PC-3 (cell line): ENCODE measurements around the gene RPS16. TPM values are rescaled to one million over a fixed set of nuclear protein-coding genes. Genes with fewer than 3 reads are reported as not detected.

Experiments
- ATAC-seq: fragments of 200-7000 bp; cut with Tn5 transposase; 2 replicates; pipeline ENCODE4 v1.9.1; 2020; ENCODE audit warnings: mild to moderate bottlenecking, moderate library complexity
- Bru-seq: library from RNA; stranded (reverse); fragments of 400-500 nt; gene quantifications from one replicate; lab custom pipeline; 2021; lab: Mats Ljungman, UMichigan
- BruChase-seq, 2 experiments: library from RNA; stranded (reverse); fragments of 400-500 nt; gene quantifications; one replicate each; lab custom pipeline; 2021; lab: Mats Ljungman, UMichigan
- BruUV-seq: library from RNA; stranded (reverse); fragments of 400-500 nt; replicated peaks from 2 replicates; lab custom pipeline; 2021; lab: Mats Ljungman, UMichigan
- CTCF ChIA-PET: fragments of 300-600 bp; sonication (Branson Sonifier 250); formaldehyde crosslinking; loops from one replicate; lab custom pipeline; 2022; ENCODE audit warnings: antibody characterized with exemption; lab: Charles Lee
- POLR2A ChIA-PET: fragments of 300-600 bp; sonication (Branson Sonifier 250); formaldehyde crosslinking; loops from one replicate; lab custom pipeline; 2022; ENCODE audit warnings: antibody characterized with exemption; ENCODE audit not compliant: unreplicated experiment; lab: Charles Lee
- DNase-seq: peaks from one replicate; pipeline ENCODE4 v3.0.0-alpha.2; 2015
- H2AFZ ChIP-seq: fragments of 300-600 bp; sonication (generic); 2 replicates; pipeline ENCODE4 v1.6.0; 2016; ENCODE audit warnings: antibody characterized with exemption, low read length
- H3F3A ChIP-seq: fragments of 300-600 bp; sonication (generic); one replicate; pipeline ENCODE4 v1.6.0; 2017; ENCODE audit warnings: antibody characterized with exemption, low read length, control low read depth, mild to moderate bottlenecking; ENCODE audit not compliant: unreplicated experiment
- H3K27ac ChIP-seq: fragments of 300-600 bp; sonication (generic); 2 replicates; pipeline ENCODE4 v1.5.1; 2016; ENCODE audit warnings: mild to moderate bottlenecking, low read length
- H3K27me3 ChIP-seq: fragments of 300-600 bp; sonication (generic); 2 replicates; pipeline ENCODE4 v1.6.1; 2016; ENCODE audit warnings: low read length, mixed read lengths
- H3K36me3 ChIP-seq: fragments of 300-600 bp; sonication (generic); 2 replicates; pipeline ENCODE4 v1.6.1; 2016; ENCODE audit warnings: low read depth, mixed run types, low read length, mixed read lengths
- H3K4me1 ChIP-seq: fragments of 300-600 bp; sonication (generic); 2 replicates; pipeline ENCODE4 v1.5.1; 2016; ENCODE audit warnings: low read length; ENCODE audit not compliant: insufficient read depth
- H3K4me2 ChIP-seq: fragments of 300-600 bp; sonication (generic); 2 replicates; pipeline ENCODE4 v1.6.0; 2016; ENCODE audit warnings: low read length
- H3K4me3 ChIP-seq: fragments of 300-600 bp; sonication (generic); 2 replicates; pipeline ENCODE4 v1.5.1; 2016; ENCODE audit warnings: mild to moderate bottlenecking, low read length, mixed read lengths
- H3K79me2 ChIP-seq: fragments of 300-600 bp; sonication (generic); 2 replicates; pipeline ENCODE4 v1.6.1; 2017; ENCODE audit warnings: low read length, mixed read lengths
- H3K9ac ChIP-seq: fragments of 300-600 bp; sonication (generic); 2 replicates; pipeline ENCODE4 v1.6.0; 2016; ENCODE audit warnings: mild to moderate bottlenecking, low read length
- H3K9me2 ChIP-seq: fragments of 300-600 bp; sonication (generic); replicated peaks from 2 replicates; pipeline ENCODE4 v1.6.1; 2016; ENCODE audit warnings: mixed run types, low read length, mixed read lengths
- H3K9me3 ChIP-seq: fragments of 300-600 bp; sonication (generic); 2 replicates; pipeline ENCODE4 v1.6.1; 2016; ENCODE audit warnings: low read length, mixed read lengths
- H4K20me1 ChIP-seq: fragments of 300-600 bp; sonication (generic); 2 replicates; pipeline ENCODE4 v1.6.1; 2016; ENCODE audit warnings: low read length, mixed read lengths
- CTCF ChIP-seq: fragments of 300-600 bp; sonication (generic); conservative IDR thresholded peaks from 2 replicates; pipeline ENCODE4 v1.5.1; 2017; ENCODE audit warnings: antibody characterized with exemption, low read depth, mild to moderate bottlenecking, low read length
- EZH2 ChIP-seq: fragments of 300-600 bp; sonication (generic); IDR thresholded peaks from one replicate; pipeline ENCODE4 v1.6.1; 2017; ENCODE audit warnings: antibody characterized with exemption, mild to moderate bottlenecking, low read length; ENCODE audit not compliant: unreplicated experiment
- EZH2phosphoT487 ChIP-seq: fragments of 300-600 bp; sonication (generic); IDR thresholded peaks from 2 replicates; pipeline ENCODE4 v1.6.1; 2018; ENCODE audit warnings: mild to moderate bottlenecking, antibody characterized with exemption, low read length, borderline replicate concordance
- intact Hi-C: fragments of 100-400 bp; cut with micrococcal nuclease; formaldehyde crosslinking; loops from 2 replicates; pipeline ENCODE4 v1.9.0; 2023
- long read RNA-seq: library from polyadenylated mRNA; unstranded; transcript quantifications from one replicate; pipeline ENCODE4 v2.0.0, GENCODE V29; 2021; ENCODE audit not compliant: unreplicated experiment
- total RNA-seq: library from RNA; depleted of rRNA; stranded (reverse); fragments of >200 nt; gene quantifications from 2 replicates; pipeline ENCODE4 v1.2.3, GENCODE V29; 2014; rRNA removed

RPS16 gene
- total RNA-seq (294 and 418 TPM in 2 replicates), Bru-seq, nascent RNA (percentile 99 among the genes with signal in this experiment), BruChase-seq, experiment 1, labeled RNA remaining after a 6-hour chase (percentile 99 among the genes with signal in this experiment), BruChase-seq, experiment 2, labeled RNA remaining after a 2-hour chase (percentile 99 among the genes with signal in this experiment)
- long read RNA-seq, transcript RPS16-206 (4 exons, 2,389 nt): minor isoform, 6 of 971 reads
- long read RNA-seq, transcript RPS16-201 (5 exons, 560 nt): major isoform, 350 of 971 reads
- long read RNA-seq, transcript RPS16-207 (5 exons, 492 nt): minor isoform, 11 of 971 reads
- long read RNA-seq, partial matches to known transcripts: 593 of 971 reads
- long read RNA-seq, other reads (novel, unspliced or antisense): 7 of 971 reads

- BruUV-seq: no TSS peak
- H3K9me3 ChIP-seq: no peaks in the 10 kb centered on the region
- H2AFZ ChIP-seq: 0 out of 2 replicates have a peak within 1 kb of the TSS, but pooled peaks have one; percentile 29
- no peaks in the 10 kb centered on the region for H3K27me3 ChIP-seq
- H4K20me1 ChIP-seq: peaks cover 21% of the 10 kb centered on the region
- H3K4me1 ChIP-seq: peaks cover 27% of the 10 kb centered on the region
- TF ChIP-seq EZH2phosphoT487 (no peak), CTCF (no peak), EZH2 (no peak)
- H3K9ac ChIP-seq: peak within 1 kb of the TSS; percentile 100
- H3K4me2 ChIP-seq: peak within 1 kb of the TSS; percentile 99
- intact Hi-C loops: no loop called here
- ChIA-PET POLR2A (interaction anchor here (0.6 to 1.0 kb wide), 11 partner anchors 10 to 1131 kb away, joined by 3 to 6 read pairs (median 4); partner anchors contain the start of genes DYRK1B and SUPT5H), CTCF (interaction anchor here (0.6 kb wide), 1 partner anchor 38 kb away, joined by 3 read pairs; no protein-coding TSS in a partner anchor)
- ATAC-seq (peak; percentile 87), DNase-seq (peak; percentile 95)
- H3K4me3 ChIP-seq: peak within 1 kb of the TSS; percentile 95
- peaks cover 27% of the 10 kb centered on the region for H3F3A ChIP-seq
- H3K9me2 ChIP-seq: no peaks in the 10 kb centered on the region
- H3K79me2 ChIP-seq: peaks cover 32% of the 10 kb centered on the region
- peaks cover 30% of the 10 kb centered on the region for H3K36me3 ChIP-seq
- H3K27ac ChIP-seq: peak within 1 kb of the TSS; percentile 100
These were observed at the start of gene RPS16 for GRCh38 chr19:39435499-39436349. TSS of gene RPS16 (minus strand) at chr19:39435949. CDS start at chr19:39435895, 54 bp downstream.

GRCh38 chr19:39483141-39483540 lies 47.4 kb upstream of the RPS16 start:
- CTCF ChIA-PET: no interaction called here
- no peak overlapping the region for H3K4me3 ChIP-seq

More at GRCh38 chr19:39483141-39483540, 47.4 kb upstream of the RPS16 start:
- H3K36me3 ChIP-seq: peaks cover 11% of the 10 kb centered on the region; the same call in 1 of the 2 replicates
- no peak overlapping the region for H3K9ac ChIP-seq
- POLR2A ChIA-PET: no interaction called here
- H3K9me2 ChIP-seq: no peaks in the 10 kb centered on the region
- TF ChIP-seq EZH2phosphoT487: no peak
- no peak for TF ChIP-seq CTCF
- TF ChIP-seq EZH2: no peak
- no peak overlapping the region for H2AFZ ChIP-seq
- ATAC-seq: no peak
- intact Hi-C loops: no loop called here
- no TSS peak for BruUV-seq
- peaks cover 7% of the 10 kb centered on the region for H3K4me1 ChIP-seq
- DNase-seq: no peak
- H3K27me3 ChIP-seq: no peaks in the 10 kb centered on the region
- H3F3A ChIP-seq: no peaks in the 10 kb centered on the region
- no peaks in the 10 kb centered on the region for H3K9me3 ChIP-seq
- no peak overlapping the region for H3K27ac ChIP-seq
- H4K20me1 ChIP-seq: no peaks in the 10 kb centered on the region
- H3K4me2 ChIP-seq: no peak overlapping the region
- peaks cover 25% of the 10 kb centered on the region for H3K79me2 ChIP-seq
